ENCODE measurements around the gene DYTN.

- TF ChIP-seq SUZ12 (IDR thresholded peaks at IDR 0.05): no peak
- no peak for TF ChIP-seq CTBP1 (IDR thresholded peaks at IDR 0.05; ENCODE audit: borderline replicate concordance)
- TF ChIP-seq SP1 (IDR thresholded peaks at IDR 0.05): no peak
- TF ChIP-seq FOXA1 (IDR thresholded peaks at IDR 0.05): no peak
- TF ChIP-seq ARNT (IDR thresholded peaks at IDR 0.05): no peak
- TF ChIP-seq FOXK2 (IDR thresholded peaks at IDR 0.05): no peak
- TF ChIP-seq HDGF (IDR thresholded peaks at IDR 0.05; ENCODE audit: borderline replicate concordance): no peak
- TF ChIP-seq ELF4 (IDR thresholded peaks at IDR 0.05): no peak
Observed at GRCh38 chr2:206670531-206671319, 47.5 kb downstream of the DYTN start.
